GM13977 (cell line): ENCODE results near the gene GPC5.

Experiments used
- DNase-seq: peaks from one replicate; pipeline ENCODE4 v3.0.0; 2012; ENCODE audit warnings: low spot score
- CTCF ChIP-seq: IDR thresholded peaks from 2 replicates; pipeline ENCODE4 v1.5.1; 2012; ENCODE audit warnings: mild to moderate bottlenecking, control low read depth; ENCODE audit not compliant: insufficient read depth; ENCODE audit errors: extremely low read depth, missing control alignments
- in situ Hi-C: fragments of 300-500 bp; cut with MboI; formaldehyde crosslinking; loops from one replicate; pipeline ENCODE4 v1.12.0; 2022; ENCODE audit warnings: low sequenced_read_pairs, low pct_unique_long_range_greater_than_20kb, mixed read lengths, inconsistent platforms; ENCODE audit not compliant: unreplicated experiment

GPC5 gene

GRCh38 chr13:91572439-91572838 is 174.0 kb downstream of the GPC5 start:
- in situ Hi-C loops: no loop called here
- TF ChIP-seq CTCF: no peak

GRCh38 chr13:91572944-91573598 is 174.7 kb downstream of the GPC5 start:
- DNase-seq: no peak
- in situ Hi-C loops: no loop called here
- TF ChIP-seq CTCF: no peak

More at GRCh38 chr13:91572439-91572838, 174.0 kb downstream of the GPC5 start:
- no peak for DNase-seq

- no peak for DNase-seq
- in situ Hi-C loops: no loop called here
- no peak for TF ChIP-seq CTCF
Measured at GRCh38 chr13:91574766-91575165, 176.3 kb downstream of the GPC5 start.

GRCh38 chr13:91576590-91576989 is 178.2 kb downstream of the GPC5 start:
- DNase-seq: no peak
- peak; percentile 41 for TF ChIP-seq CTCF
- in situ Hi-C loops: no loop called here

GRCh38 chr13:91579320-91579719 is 180.9 kb downstream of the GPC5 start:
- DNase-seq: no peak
- TF ChIP-seq CTCF: no peak
- in situ Hi-C loops: no loop called here

GRCh38 chr13:91580749-91581148 is 182.3 kb downstream of the GPC5 start:
- in situ Hi-C loops: no loop called here
- no peak for TF ChIP-seq CTCF
- DNase-seq: no peak

- in situ Hi-C loops: no loop called here
- TF ChIP-seq CTCF: no peak
- no peak for DNase-seq
Measured at GRCh38 chr13:91586609-91587008, 188.2 kb downstream of the GPC5 start.
